HG02642 (cell line): Measurements from ENCODE around the gene COX14.
"Not testable (repeated sequence)": the region's sequence is repeated elsewhere in the genome, so short reads cannot be mapped to it uniquely, and the experiment has no call there.

Experiments used
- ATAC-seq: cut with Tn5 transposase; IDR thresholded peaks from one replicate; pipeline ENCODE4 v1.9.1; 2021; ENCODE audit warnings: mild to moderate bottlenecking; ENCODE audit not compliant: unreplicated experiment, poor library complexity

Gene COX14

DNA sequence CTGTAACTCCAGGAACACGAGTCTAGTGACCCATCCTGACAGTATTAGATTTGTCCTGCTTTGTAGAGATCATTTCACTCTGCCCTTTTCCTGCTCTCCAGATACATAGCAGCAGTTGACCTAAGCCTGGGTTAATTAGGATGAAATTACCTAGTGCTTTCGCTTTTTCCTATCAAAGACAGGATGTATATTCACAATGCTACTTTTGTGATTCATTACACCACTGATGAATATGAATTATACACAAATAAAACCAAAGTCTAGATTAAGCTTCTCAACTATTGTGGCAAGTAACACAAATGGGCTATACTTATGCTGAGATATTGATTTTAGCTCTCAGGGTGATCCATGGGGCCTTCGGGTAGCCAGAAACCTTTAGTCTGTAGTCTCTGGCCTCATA, 37.3 kb downstream of the COX14 start:
- no peak for ATAC-seq

DNA sequence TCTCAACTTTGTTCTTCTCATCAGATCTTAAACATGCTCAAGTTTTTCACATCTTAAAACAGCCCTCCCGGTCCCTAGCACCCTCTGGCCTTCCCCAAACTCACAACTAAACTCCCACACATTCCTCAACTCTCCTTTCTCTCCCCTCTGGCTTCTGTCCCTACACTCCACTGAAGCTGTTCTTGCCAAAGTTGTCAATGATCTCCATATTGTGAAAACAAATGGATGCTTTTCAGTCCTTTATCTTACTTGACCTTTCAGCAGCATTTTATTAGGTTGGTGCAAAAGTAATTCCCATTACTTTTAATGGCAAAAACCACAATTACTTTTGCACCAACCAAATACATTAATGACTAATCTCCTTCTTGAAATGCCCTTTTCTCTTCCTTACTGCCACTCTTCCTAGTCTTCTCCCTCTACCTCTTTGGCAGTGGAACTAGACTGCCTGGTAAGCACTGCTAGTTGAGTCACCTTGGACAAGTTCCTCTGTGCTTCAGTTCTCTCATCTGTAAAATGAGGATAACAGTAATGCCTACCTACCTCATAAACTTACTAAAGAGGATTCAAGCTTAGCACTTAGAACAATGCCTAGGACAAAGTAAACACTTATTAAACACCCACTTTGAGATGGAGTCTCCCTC, 39.1 kb downstream of the COX14 start:
- no peak for ATAC-seq

DNA sequence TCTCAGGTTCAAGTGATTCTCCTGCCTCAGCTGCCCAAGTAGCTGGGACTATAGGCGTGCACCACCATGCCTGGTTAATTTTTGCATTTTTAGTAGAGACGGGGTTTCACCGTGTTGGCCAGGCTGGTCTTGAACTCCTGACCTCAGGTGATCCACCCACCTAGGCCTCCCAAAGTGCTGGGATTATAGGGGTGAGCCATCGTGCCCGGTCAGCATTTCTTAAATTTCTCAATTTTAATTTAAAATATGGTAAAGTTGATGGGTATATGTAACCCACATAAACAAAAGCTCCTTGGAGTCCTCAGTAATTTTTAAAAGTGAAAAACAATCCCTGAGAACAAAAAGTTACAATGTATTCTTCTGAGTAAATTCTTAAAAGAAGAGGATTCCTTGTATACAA, 42.9 kb downstream of the COX14 start:
- ATAC-seq = not testable (repeated sequence)

DNA sequence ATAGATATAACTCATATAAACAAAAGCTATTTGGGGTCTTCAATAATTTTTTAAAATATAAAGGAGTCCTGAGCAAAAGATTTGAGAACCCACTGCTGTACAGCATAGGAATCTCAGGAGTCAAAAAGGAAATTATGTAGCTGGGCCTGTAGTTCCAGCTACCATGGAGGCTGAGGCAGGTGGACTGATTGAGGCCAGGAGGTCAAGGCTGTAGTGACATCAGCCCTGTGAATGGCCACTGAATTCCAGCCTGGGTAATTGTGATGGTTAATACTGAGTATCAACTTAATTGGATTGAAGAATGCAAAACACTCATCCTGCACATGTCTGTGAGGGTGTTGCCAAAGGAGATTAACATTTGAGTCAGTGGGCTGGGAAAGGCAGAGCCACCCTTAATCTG, 44.6 kb downstream of the COX14 start:
- ATAC-seq = no peak

DNA sequence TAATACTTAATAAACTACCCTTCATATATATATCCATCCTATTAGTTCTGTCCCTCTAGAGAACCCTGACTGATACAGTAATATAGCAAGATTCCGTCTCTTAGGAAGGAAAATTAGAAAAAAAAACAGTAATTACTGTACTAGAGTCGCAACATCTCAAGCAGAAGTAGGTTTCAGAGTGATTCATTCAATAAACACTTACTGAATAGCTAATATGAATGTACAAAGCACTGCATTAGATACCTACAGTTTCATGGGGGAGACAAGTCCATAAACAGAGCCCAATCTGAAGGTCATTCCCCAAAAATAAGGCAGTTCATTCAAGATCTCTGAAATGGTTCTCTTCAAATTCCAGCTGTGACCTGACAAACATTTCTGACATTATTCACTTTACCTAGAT, 45.2 kb downstream of the COX14 start:
- no peak for ATAC-seq

DNA sequence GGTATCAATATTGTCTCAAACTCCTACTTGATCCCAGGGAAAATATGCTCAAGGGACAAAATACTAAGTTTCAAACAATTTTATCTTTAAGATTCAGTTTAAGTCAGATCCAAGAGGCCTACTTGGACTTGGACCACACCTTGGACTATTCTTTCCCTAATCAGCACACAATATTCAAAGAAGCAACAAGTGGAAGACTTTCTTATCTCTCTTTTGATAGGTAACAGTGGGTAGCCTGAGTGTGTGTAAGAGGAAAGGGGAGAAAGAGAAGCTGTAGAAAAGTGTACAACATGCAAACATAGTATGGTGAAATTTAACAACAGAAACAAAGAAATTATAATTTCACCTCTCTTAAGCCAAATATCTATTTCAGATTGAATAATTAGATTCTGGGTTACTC, 48.6 kb downstream of the COX14 start:
- ATAC-seq = no peak

DNA sequence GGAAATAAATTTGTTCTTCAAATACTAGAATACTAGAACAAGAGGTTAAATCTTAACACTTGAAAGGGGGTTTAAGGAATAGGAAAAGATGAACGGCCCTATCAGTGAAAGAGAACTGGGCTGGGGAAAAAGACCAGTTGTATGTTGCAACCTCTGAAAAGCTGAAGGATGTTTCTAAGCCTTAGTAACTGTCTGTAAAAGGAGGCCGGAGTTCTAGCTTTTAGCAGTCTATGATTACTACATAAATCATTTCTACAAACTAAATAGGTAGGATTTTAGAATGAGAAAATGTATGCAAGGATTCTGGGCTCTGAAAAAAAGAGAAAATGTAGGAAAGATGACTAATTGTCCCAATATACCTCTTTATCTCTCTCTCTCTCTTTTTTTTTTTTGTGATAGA, 50.2 kb downstream of the COX14 start:
- ATAC-seq = no peak

DNA sequence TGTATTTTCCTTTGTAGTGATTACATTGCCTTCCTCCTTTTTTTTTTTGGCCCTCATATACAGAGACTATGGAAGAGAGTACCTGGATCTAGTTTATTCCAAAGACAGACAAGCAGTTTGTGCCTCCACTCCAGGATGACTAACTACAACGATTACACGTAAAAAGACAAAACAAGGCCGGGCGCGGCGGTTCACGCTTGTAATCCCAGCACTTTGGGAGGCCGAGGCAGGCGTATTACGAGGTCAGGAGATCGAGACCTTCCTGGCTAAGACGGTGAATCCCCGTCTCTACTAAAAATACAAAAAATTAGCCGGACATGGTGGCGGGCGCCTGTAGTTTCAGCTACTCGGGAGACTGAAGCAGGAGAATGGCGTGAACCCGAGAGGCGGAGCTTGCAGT, 52.9 kb downstream of the COX14 start:
- ATAC-seq = no peak

DNA sequence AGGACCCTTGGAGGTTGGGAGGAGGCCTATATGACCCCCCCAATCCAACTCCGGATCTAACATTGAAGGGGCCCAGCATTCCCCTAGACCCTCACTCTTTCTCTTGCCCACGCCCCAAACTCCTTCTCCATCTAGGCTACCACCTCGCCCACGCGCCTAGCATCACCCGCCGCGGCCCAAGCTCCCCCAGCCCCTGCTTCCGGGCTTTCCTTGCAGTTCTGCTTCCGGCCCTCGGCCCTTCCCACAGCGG, 54.7 kb downstream of the COX14 start:
- peak; percentile 45 for ATAC-seq

DNA sequence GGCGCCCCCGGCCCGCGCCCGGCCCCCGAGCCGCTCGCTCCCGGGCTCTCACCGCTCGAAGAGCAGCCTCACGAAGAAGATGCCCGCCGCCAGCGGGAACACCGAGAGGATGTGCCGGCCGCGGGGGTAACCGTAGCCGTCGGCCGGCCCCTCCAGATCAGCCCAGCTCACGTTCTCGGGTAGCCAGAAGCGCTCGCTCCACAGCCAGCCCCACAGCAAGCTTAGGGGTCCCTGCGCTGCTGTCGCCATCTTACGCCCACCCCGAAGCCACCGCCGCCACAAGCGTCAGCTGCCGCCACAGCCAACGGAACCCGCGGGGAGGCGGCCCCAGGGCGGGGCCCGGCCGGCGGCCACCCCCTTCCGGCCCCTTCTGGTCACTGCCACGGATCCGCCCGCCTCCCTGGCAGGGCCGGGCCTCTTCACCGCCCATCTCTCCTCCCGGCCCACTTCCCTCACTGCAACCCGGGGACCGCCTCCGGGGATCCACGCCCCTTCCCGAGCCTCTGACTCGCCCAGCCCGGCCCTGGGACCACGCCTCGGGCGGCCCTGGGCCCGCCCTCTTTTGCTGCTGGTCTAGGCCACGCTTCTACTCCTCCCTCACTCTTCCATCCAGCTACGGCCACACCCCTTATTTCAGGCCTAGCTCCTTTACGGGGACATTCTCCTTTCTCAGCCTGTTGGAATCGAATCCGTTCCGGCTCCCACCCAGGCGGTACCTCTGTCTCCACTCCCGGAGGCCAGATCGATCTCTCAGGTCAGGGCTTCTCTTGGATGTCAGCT, 55.2 kb downstream of the COX14 start, which contains the start of gene CERS5:
TSS of gene CERS5 (minus strand) at position 321 of the 780 bp plus-strand sequence. CDS start at position 249, 72 bp downstream.
- peak; percentile 98 for ATAC-seq
